NCI-H2029 treated with DMSO at 0.1 percent for 48 hours (cell line): ENCODE results near the gene SLC34A3.
A peak's percentile ranks its signal among the peaks of the same experiment; 100 is the strongest.

Experiments
- DNase-seq: peaks from one replicate; lab custom pipeline; 2025; lab: John Stamatoyannopoulos, UW

The SLC34A3 gene

DNA sequence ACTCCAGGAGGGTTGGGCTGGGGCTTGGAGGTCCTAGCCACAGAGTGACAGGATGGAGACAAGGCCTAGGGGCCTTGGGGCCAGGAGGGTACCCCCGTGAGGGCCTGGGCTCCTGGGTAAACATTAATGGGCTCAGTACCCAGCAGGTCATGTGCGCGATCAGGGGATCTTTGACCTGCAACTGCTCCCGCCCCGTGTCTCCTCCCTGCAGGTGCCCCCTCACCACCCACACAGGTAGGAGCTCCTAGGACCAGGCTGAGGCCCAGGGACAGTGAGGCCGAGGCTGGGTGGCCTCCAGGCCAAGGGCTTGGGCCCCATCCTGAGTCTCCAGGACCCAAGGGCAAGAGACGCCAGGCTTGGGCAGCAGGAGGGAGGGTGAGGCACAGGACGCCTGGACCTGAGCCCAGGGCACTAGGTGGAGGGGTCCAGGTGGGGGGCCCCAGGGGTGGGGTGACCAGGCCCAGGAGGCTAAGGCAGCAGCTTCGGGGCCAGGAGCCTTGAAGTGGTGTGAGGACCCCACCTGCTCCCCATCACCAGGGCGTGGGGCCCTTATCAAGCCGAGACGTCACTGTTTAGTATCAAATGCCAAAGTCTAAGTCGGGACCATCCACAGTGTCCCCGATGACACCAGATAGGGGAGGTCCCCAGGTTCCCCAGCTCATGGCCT lies at the start of gene SLC34A3:
Gene SLC34A3 (plus strand): TSS at position 197 of the 667 bp plus-strand sequence. CDS start 802 bp downstream, outside the sequence.
- DNase-seq, result no peak

DNA sequence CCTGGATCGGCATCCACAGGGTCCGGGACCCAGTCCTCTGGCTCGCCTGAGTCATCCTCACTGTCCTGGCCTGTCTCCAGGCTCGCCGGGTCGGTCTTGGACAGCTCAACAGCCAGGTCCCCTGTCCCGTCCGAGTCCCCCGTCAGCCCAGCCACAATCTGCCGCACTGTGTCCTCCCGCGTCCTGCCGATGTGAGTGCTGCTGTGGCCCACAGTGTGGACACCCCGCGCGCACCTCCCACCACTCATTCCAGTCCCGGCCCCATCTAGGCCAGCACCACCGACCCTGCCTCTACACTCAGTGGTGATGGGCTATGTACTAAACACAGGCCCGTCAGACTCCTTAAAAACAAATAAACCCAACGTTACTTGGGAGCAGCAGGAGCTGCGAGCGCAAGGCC lies 49.0 kb upstream of the SLC34A3 start:
- DNase-seq, result no peak

DNA sequence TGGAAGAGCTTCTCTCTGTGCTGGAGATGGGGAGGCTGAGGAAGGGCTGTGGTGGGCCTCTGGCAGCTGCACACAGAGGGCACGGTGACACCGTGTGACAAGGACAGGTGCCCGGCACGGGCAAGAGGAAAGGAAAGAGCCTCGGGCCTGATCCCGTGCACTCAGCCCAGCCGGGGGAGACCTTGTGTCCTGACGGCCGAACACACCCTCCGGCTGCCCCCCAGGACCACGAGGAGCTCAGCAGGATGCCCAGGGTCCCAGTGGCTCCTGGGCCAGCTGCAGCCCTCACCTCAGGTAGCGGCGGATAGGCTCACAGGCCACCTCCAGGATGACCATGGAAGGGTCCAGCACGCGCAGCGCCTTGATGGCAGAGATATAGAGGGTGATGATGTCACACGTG lies 47.9 kb upstream of the SLC34A3 start:
- DNase-seq, result no peak

DNA sequence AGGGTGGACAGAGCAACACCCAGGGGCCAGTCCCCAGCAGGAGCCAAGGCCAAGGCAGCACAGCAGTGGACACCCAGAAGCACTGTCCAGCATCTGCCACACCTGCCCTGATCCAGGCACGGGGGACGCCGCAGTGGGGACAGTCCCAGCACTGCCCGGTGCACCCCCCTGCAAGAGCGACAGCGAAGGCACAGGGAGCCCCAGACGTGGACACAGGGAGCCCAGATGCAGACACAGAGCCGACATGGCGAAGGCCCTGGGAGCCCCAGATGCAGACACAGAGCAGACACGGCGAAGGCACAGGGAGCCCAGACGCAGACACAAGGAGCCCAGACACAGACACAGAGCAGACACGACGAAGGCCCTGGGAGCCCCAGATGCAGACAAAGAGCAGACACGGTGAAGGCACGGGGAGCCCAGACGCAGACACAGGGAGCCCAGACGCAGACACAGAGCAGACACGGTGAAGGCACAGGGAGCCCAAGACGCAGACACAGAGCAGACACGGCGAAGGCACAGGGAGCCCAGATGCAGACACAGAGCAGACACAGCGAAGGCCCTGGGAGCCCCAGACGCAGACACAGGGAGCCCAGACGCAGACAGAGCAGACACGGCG lies 46.6 kb upstream of the SLC34A3 start:
- DNase-seq, result no peak

DNA sequence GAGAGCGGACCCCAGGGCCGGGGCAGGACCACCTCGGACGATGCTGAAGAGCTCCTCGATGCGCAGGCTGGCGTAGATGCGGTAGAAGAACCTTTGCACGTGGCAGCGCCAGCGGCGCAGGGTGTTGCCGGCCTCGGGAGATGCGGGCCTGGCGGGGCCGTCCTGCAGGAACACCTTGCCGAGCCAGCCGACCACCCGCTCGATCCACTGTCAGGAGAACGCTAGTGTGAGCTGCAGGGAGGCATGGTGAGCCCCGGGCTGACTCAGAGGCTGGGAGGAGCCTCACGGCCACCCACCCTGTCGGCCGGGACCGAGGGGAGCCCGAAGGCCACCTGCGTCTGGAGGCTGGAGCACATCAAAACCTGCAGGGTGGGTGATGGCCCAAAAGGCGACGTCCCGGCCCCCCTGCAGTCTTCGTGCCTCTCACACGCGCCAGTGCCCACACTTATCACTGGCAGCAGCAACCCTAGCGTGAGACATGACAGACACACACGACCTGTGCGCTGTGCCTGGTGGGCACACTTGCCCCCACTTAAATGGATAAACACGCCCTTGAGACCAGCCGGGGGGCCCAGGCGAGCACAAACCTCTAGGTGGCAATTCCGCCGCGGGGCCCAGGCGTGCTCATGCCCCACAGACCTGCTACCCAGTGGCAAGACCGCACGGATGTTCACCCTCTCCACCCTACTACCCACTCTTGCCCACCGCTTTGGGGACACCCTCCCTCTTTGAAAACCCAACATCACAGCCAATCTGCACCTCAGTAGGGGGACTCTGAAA lies 45.6 kb upstream of the SLC34A3 start:
- DNase-seq, result no peak

DNA sequence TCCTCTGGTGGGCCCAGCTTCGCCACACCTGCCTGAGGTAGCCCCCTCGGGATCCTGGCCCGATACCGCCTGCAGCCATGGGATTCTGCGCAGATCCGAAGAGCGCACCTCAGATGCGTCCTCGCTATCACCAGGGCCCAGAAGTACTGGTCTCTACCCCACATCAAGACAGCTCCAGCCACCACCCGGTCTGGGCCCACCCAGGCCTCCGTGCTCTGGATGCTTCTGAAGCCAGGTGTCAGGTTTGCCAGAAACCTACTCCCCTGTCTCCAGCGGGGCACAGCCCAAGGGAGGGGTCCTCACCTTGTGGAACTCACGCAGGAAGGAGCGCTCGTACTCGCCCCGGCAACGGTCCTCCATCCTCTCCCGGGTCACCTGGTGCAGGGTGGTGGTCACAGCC lies 44.8 kb upstream of the SLC34A3 start:
- no peak for DNase-seq

DNA sequence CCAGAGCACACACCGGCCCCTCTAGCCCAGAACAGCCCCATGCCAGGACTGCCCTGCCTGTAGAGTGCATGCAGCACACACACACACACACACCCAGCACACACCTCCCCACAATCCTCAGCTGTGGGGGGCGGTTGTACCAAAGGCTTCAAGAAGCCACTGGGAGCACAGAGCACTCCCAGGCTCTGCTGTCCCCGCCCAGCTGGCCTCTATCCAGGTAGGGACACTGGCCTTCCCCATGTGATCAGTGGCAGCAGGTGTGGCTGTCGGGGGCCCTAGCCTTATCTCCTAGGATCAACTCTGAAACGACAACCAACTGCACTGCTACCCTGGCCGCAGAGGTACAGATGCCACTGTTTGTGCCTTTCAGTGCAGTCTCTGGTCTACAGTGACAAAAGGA lies 44.3 kb upstream of the SLC34A3 start:
- DNase-seq, result no peak

DNA sequence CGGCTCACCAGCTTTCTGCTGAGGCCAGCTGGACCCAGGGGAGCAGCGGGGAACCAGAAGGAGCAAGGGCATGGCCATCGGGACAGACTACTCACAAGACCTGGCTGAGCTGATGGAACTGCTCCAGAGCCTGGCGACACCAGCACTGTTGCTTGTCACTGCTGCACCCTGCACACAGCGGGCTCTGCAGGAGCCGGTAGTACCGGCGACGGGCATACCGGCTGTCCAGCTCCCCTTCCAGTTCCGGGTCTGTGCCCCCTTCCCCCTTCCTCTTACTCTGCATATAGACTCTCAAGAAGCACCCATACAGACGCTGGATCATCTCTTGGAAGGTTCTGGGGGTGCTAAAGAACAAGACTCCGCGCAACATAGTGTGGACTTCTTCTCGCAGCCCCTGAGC lies 43.3 kb upstream of the SLC34A3 start:
- DNase-seq, result no peak

DNA sequence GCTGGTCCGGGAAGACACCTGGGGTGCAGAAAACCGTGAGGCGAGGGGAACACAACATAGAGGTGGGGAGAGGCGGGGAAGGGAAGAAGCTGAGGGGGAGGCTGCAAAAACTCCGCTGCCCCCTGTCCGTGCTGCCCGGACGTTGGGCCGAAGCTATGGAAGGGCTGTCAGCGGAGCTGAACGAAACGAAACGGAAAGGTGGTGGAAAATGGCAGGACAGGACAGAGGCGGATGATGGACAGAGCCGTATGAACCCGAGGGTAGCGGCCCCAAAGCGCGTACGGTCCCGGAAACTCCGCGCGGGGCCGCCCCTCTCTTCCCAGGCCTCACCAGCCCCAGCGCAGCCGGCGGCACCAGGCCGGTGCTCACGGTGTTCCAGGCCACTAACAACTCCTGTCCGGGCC lies 42.6 kb upstream of the SLC34A3 start:
- no peak for DNase-seq

DNA sequence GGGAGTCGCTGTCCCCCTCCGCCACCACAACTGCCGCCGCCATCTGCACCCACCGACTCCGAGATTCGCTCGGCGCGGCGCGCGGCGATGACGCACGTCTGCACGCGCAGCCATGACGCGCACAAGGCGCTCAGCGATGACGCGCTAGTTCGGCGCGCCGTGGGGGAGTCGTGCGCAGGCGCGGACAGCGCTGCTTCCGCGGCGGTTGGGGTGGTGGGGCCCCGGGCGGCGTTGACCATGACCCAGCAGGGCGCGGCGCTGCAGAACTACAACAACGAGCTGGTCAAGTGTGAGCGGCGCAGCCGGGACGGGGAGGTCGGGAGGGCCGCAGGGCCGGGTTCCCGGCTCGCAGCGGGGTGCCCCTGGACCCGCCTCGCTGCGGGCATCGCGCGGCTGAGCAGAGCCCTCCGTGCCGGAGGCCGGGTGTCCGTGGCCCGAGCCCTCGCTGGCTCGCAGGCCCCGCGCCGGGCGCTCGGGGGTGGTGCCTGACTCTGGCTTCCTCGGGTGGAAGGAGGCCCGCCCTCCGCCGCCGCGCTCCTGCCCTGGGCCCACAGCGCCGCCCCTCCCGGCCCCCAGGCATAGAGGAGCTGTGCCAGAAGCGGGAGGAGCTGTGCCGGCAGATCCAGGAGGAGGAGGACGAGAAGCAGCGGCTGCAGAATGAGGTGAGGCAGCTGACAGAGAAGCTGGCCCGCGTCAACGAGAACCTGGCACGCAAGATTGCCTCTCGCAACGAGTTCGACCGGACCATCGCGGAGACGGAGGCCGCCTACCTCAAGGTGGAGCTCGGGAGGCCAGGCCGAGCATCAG lies 42.0 kb upstream of the SLC34A3 start, which contains the start of the genes ANAPC2 and SSNA1:
Gene ANAPC2 (minus strand): TSS at position 71 of the 807 bp plus-strand sequence. CDS start 28 bp downstream, at position 43.
Gene SSNA1 (plus strand): TSS at position 187 of the 807 bp plus-strand sequence. CDS start 51 bp downstream, at position 238.
- peak; percentile 46 for DNase-seq

DNA sequence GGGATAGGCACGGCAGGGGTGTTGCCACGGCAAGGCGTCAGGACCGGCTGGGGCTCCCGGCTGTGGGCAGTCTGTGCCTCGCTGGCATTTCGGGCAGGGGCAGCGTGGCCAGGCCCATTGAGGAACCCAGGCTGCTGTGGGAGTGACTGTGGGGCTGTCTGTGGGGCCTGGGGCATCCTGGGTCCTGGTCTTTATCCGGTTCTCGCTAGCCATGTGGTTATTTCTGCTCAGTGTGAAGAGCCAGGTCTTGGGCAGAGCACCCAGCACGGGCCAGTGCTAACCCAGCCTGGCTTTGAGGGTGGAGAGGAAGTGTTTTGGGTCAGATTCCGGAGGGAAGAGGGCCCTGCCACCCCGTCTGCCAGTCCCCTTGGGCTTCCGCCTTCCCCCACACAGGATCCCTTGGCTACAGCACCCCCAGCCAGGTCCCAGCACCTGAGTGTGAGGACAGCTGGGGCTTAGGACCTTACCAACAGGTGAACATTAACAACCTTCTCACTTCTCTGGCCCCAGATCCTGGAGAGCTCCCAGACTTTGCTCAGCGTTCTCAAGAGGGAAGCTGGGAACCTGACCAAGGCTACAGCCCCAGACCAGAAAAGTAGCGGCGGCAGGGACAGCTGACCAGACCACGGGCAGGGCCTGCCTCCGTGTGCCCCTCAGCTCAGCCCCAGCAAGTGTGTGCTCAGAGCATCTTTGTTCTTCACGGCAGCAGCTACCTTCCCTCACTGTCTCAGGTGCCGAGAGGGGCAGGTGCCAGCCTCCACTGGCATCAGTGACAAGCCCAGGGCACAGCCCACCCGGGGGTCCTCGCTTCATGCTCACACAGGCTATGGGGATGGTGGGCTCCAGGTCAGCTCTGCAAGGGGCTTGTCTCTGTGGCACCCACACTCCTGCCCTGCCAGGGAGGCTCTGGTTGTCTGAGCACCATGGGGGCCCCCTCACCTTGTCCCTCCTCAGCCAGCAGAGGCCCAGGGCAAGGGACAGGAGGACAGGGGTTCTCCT lies 41.1 kb upstream of the SLC34A3 start:
- DNase-seq, result no peak

DNA sequence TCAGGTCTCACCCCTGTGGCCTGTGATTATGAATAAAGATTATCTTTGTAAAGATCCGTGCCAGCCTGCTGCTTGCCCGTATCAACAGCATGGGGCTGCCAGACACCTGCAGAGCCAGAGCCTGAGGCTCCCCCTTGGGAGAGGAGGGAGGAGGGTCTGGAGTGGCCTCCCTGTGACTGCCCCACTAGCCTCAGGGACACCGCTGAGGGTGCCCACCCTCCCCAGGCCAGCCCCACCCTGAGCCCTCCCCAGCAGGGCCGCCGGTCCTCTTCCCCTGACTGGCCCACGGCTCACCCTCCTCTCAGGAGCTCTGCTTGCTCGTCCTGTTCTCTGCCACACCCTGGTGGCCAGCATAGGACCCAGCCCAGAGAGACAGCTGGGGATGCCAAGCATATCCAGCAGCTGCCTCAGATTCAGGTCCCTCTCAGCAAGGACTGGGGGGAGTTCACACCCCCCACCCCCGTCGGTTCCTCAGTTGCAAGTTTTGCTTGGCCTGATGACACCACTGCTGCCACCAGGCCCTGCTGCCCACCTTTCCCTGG lies 40.3 kb upstream of the SLC34A3 start:
- DNase-seq, result no peak

DNA sequence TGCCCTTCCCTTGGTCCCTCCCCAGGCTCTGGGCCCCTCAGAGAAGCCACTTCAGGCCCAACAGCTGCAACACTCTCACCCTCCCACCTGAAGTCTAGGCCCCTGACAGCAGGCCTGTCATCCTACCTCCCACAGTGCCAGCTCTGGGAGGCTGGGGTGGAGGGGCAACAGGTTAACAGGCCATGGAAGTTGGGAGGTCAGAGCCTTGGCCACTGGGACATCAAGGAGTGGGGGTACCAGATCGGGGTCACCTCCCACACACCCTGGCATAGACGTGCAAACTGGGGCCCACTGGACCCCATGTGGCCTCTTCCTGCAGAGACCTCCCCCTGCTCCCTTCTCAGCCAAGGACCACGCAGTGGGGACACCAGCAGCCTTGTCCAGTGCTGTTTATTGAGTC lies 39.5 kb upstream of the SLC34A3 start:
- DNase-seq, result no peak

DNA sequence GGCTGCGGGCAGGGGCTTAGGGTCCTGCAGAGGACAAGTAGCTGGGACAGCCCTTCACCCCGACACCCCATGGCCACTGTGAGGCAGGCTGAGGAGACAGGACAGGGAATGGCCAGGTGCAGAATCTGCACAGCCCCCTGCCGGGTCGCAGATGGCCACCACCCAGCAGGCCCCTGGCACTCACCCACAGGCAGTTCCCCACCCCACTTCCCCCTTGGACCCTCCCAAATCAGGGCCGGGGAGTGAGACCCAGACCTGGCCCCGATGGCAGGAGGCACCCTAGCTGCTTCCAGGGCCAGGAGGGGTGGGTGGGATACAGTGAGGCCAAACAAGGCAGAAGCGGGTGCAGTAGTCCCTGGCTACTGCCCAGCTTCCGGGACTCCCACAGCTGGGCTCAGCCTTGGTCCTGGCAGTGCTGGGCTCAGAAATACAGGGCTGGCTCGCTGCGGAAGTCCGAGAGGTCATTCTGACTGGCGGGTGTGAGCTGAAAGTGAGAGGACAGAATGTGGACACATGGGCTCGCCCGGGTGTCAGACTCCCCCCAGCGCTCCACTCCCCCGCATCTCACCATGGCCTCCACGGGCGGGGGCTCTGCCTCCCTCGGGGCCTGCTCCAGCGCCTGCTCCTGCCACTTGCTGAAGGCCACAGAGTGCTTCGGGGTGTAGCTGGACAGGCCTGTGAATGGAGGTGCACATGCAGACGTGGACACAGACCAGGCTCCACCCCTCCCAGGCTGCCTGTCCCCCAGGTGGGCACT lies 38.8 kb upstream of the SLC34A3 start:
- DNase-seq, result no peak

DNA sequence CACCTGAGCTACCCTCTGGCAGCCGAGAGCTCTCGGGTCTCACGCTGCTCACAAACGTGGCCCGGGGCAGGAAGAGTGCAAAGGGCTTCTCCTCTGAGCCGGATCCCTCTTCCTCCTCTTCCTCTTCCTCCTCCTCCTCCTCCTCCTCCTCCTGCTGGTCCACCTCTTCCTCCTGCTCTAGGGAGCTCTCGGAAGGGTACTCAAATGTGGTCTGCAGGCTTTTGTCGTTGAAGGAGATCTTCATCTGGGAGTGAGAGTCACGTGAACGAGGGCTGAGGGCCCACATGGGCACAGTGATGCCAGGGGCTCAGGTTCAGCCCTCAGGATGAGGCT lies 38.3 kb upstream of the SLC34A3 start:
- DNase-seq, result no peak

DNA sequence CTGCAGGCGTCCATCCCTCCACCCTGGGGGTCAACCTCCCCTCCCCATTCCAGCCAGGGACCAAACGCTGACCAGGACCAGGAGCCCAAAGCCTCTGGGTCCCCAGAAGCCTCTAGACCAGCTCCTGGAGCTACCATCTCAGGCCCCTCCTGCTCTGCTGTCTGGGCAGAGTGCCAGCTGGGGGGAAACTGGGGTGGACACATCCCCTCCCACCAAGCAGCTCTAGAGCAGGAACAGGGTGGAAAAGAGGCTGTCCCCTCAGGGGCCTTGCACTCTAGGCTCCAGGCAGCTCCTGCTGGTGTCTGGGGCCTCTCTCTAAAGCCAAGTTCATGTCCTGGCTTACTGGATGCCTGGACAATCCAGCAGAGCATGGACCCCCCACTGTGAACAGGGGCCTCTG lies 37.8 kb upstream of the SLC34A3 start:
- DNase-seq, result no peak

DNA sequence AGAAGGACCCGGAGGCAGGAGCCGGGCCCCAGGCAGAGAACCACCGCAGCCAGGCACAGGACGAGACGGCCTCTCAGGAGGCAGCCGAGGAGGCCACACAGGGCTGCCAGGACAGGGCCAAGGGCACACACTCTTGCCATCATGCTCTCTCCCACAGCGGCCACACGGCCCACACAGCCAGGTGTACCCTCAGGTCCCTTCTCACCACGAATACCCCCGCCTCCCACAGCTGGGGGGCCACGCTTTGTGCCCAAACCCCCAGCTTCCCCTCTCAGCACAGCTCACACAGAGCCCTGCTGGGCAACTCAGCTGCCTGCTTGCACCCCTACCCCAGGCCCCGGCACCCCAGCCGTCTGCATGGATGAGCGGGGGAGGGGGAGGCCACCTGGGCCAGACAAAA lies 36.9 kb upstream of the SLC34A3 start:
- DNase-seq, result no peak

DNA sequence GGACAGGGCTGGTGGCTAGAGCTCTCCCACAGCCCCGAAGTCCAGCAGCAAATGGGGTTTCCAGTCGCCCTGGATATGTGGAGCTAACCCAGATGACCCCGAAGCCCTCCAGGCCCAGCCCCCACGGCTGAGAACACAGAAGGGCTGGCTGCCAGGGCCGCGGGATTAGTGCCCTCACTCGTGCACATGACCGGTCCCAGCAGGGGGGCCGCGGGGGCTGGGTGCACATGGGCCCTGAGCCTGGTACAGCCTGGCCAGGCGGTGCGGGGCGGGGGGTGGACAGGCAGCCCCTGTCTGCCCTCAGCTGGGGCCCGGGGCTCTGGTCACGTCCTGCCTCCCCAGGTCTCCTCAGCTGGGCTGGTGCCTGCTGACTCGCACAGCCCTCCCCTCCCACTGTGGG lies 36.3 kb upstream of the SLC34A3 start:
- no peak for DNase-seq

DNA sequence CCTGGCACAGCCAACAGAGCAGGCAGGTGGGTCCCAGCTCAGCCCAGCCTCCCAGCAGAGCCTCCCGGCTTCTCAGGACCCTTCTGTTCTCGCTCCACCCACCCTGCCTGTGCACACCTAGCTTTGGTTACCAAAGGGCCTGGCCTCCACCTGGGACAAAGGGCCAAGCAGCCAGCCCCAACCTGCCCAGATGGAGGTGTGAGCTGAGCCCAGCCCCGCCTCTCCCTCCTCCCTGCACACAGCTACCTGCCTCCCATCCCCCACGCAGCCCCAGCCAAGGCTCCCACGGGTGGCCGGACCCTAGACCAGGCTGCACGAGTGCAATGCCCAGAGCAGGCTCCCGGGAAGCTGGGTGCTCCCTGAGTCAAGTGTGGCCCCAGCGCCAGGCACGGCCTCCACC lies 35.8 kb upstream of the SLC34A3 start:
- DNase-seq, result peak; percentile 27
